Superior temporal gyrus (tissue), 1 donor: ENCODE measurements around the gene WDR33.
"Not testable (repeated sequence)": the region's sequence is repeated elsewhere in the genome, so short reads cannot be mapped to it uniquely, and the experiment has no call there.

Source experiments
- DNase-seq: peaks from one replicate; pipeline ENCODE4 v3.0.0-alpha.2; 2016; ENCODE audit errors: extremely low spot score

Gene WDR33

GRCh38 chr2:127763776-127764175 is 47.2 kb downstream of the WDR33 start:
- DNase-seq, result no peak

GRCh38 chr2:127762846-127763245 is 48.1 kb downstream of the WDR33 start:
- DNase-seq, result no peak

GRCh38 chr2:127762441-127762840 is 48.5 kb downstream of the WDR33 start:
- no peak for DNase-seq

GRCh38 chr2:127759931-127760330 is 51.0 kb downstream of the WDR33 start:
- no peak for DNase-seq

- no peak for DNase-seq
These were observed 56.8 kb downstream of the WDR33 start for GRCh38 chr2:127754186-127754585.

- no peak for DNase-seq
These were observed 57.6 kb downstream of the WDR33 start for GRCh38 chr2:127753374-127753773.

- DNase-seq, result not testable (repeated sequence)
These were observed 61.4 kb downstream of the WDR33 start for GRCh38 chr2:127749537-127749936.

GRCh38 chr2:127747621-127748020 is 63.4 kb downstream of the WDR33 start:
- no peak for DNase-seq

GRCh38 chr2:127743477-127744026 is 67.4 kb downstream of the WDR33 start:
- no peak for DNase-seq

- no peak for DNase-seq
These were observed 70.2 kb downstream of the WDR33 start for GRCh38 chr2:127740665-127741288.

- DNase-seq, result no peak
These were observed 71.2 kb downstream of the WDR33 start for GRCh38 chr2:127739800-127740199.

GRCh38 chr2:127737892-127738291 is 73.1 kb downstream of the WDR33 start:
- DNase-seq, result no peak

GRCh38 chr2:127735537-127736399 is 75.2 kb downstream of the WDR33 start:
- DNase-seq, result no peak

- DNase-seq, result no peak
These were observed 75.9 kb downstream of the WDR33 start for GRCh38 chr2:127735044-127735443.

GRCh38 chr2:127733816-127734537 is 77.0 kb downstream of the WDR33 start:
- DNase-seq, result no peak

GRCh38 chr2:127733113-127733815 is 77.7 kb downstream of the WDR33 start:
- no peak for DNase-seq

GRCh38 chr2:127726158-127726880 is 84.7 kb downstream of the WDR33 start:
- no peak for DNase-seq

GRCh38 chr2:127722807-127723206 is 88.2 kb downstream of the WDR33 start:
- DNase-seq, result no peak

- no peak for DNase-seq
These were observed 89.0 kb downstream of the WDR33 start for GRCh38 chr2:127721978-127722355.

- DNase-seq, result no peak
These were observed 89.5 kb downstream of the WDR33 start for GRCh38 chr2:127721311-127721977.
